ENCODE data around the gene FAM20B. TPM values are rescaled to one million over a fixed set of nuclear protein-coding genes. Genes with fewer than 3 reads are reported as not detected.

FAM20B gene
- total and polyA plus RNA-seq, 9 donors: 19.0 to 62.0 (median 49.1) TPM

GRCh38 chr1:178993559-178993958, 32.1 kb upstream of the FAM20B start:
- no peaks in the 10 kb centered on the region for H3K36me3 ChIP-seq
- DNase-seq: no peak
- no peak overlapping the region for H3K4me3 ChIP-seq
- intact Hi-C loops (cut with DNase I): loop anchor here in 1 of 4 donors (5.0 kb wide), 1 partner anchor 166 kb away; no protein-coding TSS in a partner anchor
- TF ChIP-seq EP300 (IDR thresholded peaks at IDR 0.05) (no peak), POLR2A (IDR thresholded peaks at IDR 0.05) (no peak)
- TF ChIP-seq, protein P1, sequence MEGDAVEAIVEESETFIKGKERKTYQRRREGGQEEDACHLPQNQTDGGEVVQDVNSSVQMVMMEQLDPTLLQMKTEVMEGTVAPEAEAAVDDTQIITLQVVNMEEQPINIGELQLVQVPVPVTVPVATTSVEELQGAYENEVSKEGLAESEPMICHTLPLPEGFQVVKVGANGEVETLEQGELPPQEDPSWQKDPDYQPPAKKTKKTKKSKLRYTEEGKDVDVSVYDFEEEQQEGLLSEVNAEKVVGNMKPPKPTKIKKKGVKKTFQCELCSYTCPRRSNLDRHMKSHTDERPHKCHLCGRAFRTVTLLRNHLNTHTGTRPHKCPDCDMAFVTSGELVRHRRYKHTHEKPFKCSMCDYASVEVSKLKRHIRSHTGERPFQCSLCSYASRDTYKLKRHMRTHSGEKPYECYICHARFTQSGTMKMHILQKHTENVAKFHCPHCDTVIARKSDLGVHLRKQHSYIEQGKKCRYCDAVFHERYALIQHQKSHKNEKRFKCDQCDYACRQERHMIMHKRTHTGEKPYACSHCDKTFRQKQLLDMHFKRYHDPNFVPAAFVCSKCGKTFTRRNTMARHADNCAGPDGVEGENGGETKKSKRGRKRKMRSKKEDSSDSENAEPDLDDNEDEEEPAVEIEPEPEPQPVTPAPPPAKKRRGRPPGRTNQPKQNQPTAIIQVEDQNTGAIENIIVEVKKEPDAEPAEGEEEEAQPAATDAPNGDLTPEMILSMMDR (IDR thresholded peaks at IDR 0.05): no peak
- H3K27ac ChIP-seq: no peak overlapping the region
- no peaks in the 10 kb centered on the region for H3K27me3 ChIP-seq
- no peaks in the 10 kb centered on the region for H3K4me1 ChIP-seq (ENCODE audit: insufficient read depth)
- 97 to 98% (median 97%) methylated on average over 1 of the region's 1 CpG for WGBS, 3 donors
- H3K9me3 ChIP-seq: no peaks in the 10 kb centered on the region

DNA sequence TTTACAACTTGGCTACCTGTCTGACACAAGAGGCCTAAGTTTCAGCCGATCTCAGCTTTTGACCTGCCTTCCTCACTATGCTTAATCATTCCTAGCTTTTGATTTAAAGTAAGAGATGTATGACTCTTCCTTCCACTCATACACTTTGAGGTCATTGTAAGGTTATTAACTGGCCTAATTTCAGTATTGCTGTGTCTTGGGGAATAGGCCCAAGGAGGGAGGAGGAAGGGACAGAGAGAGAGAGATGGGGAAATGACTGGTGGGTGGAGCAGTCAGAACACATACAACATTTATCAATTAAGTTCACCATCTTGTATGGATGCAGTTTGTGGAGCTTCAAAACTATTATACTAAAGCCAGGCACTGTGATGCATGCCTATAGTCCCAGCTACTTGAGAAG, 28.3 kb upstream of the FAM20B start:
- H3K4me3 ChIP-seq: no peak overlapping the region
- intact Hi-C loops (cut with DNase I): no loop called here

GRCh38 chr1:178998295-178998694, 27.4 kb upstream of the FAM20B start:
- no peaks in the 10 kb centered on the region for H3K36me3 ChIP-seq
- H3K4me1 ChIP-seq (ENCODE audit: insufficient read depth): peaks cover 6% of the 10 kb centered on the region
- H3K4me3 ChIP-seq: no peak overlapping the region
- TF ChIP-seq EP300 (IDR thresholded peaks at IDR 0.05): no peak
- TF ChIP-seq, protein P1 (IDR thresholded peaks at IDR 0.05): no peak
- TF ChIP-seq POLR2A (IDR thresholded peaks at IDR 0.05): no peak
- 92 to 94% (median 93%) methylated on average over 3 of the region's 3 CpGs for WGBS, 3 donors
- H3K27me3 ChIP-seq: no peaks in the 10 kb centered on the region
- no peak for DNase-seq
- intact Hi-C loops (cut with DNase I): no loop called here
- H3K9me3 ChIP-seq: no peaks in the 10 kb centered on the region
- no peak overlapping the region for H3K27ac ChIP-seq

More for the DNA sequence above, 28.3 kb upstream of the FAM20B start:
- WGBS, 3 donors: 77 to 94% (median 93%) methylated on average over 1 of the region's 1 CpG
- TF ChIP-seq EP300 (IDR thresholded peaks at IDR 0.05) (no peak), POLR2A (IDR thresholded peaks at IDR 0.05) (no peak)
- TF ChIP-seq, protein P1 (IDR thresholded peaks at IDR 0.05): no peak
- Histone ChIP-seq H3K36me3 (no peaks in the 10 kb centered on the region), H3K27me3 (no peaks in the 10 kb centered on the region), H3K9me3 (no peaks in the 10 kb centered on the region), H3K4me1 (ENCODE audit: insufficient read depth) (peaks cover 3% of the 10 kb centered on the region), H3K27ac (no peak overlapping the region)
- no peak for DNase-seq

DNA sequence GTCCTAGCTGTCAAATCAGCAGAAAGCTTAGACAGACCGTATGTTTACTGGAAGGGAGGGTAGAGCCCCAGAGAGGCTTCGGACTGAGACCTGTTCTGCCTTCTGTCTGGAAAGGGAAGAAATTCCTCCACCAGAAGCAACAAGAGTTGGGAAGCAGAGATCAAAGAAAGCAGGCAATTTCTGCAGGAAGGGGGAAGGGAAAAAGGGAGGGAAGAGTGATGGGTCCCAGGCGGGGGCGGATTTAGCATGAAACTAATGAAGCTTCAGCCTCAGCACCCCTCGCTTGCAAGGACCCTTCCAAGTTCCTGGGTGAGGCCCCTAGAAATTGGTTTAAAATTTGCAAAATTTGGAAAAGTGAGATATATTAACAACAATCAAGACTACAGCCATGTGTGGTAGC, 26.6 kb upstream of the FAM20B start:
- H3K36me3 ChIP-seq: no peaks in the 10 kb centered on the region
- H3K27ac ChIP-seq: no peak overlapping the region
- H3K4me3 ChIP-seq: no peak overlapping the region
- H3K9me3 ChIP-seq: no peaks in the 10 kb centered on the region
- no peak for DNase-seq
- intact Hi-C loops (cut with DNase I): no loop called here
- TF ChIP-seq POLR2A (IDR thresholded peaks at IDR 0.05) (no peak), EP300 (IDR thresholded peaks at IDR 0.05) (no peak)
- TF ChIP-seq, protein P1 (IDR thresholded peaks at IDR 0.05): no peak
- H3K27me3 ChIP-seq: no peaks in the 10 kb centered on the region
- peaks cover 6% of the 10 kb centered on the region for H3K4me1 ChIP-seq (ENCODE audit: insufficient read depth)
- 91 to 95% (median 92%) methylated on average over 5 of the region's 5 CpGs for WGBS, 3 donors
